CD4-positive, CD25-positive, alpha-beta regulatory T cell (primary cell): ENCODE measurements around the gene FAAP100. TPM values are rescaled to one million over a fixed set of nuclear protein-coding genes. Genes with fewer than 3 reads are reported as not detected.

ENCODE experiments used
- ATAC-seq, 2 donors: fragments of 150-1000 bp; cut with Tn5 transposase; one replicate each; pipeline ENCODE4 v1.10.0; 2021; ENCODE audit warnings: low read depth in 2 of 2, moderate number of reproducible peaks in 2 of 2, moderate library complexity in 1 of 2
- DNase-seq, 3 donors: peaks; one replicate each; pipeline versions ENCODE4 v3.0.0 to v3.0.0-alpha.2; 2012 to 2022; ENCODE audit warnings: mixed read lengths in 1 of 3
- H3K27ac ChIP-seq: one replicate; pipeline ENCODE4 v1.7.0; 2013; ENCODE audit warnings: mild to moderate bottlenecking, low read length; ENCODE audit not compliant: insufficient read depth, poor library complexity, severe bottlenecking
- H3K27me3 ChIP-seq: one replicate; pipeline ENCODE4 v1.7.0; 2013; ENCODE audit warnings: low read length; ENCODE audit not compliant: control insufficient read depth, insufficient read depth
- H3K36me3 ChIP-seq: one replicate; pipeline ENCODE4 v1.7.0; 2013; ENCODE audit warnings: mild to moderate bottlenecking, low read length, moderate library complexity; ENCODE audit not compliant: control insufficient read depth, insufficient read depth
- H3K4me1 ChIP-seq: 2 replicates; pipeline ENCODE4 v1.7.0; 2013; ENCODE audit warnings: mild to moderate bottlenecking, low read length; ENCODE audit not compliant: insufficient read depth, control insufficient read depth, poor library complexity, severe bottlenecking
- H3K4me3 ChIP-seq: one replicate; pipeline ENCODE4 v1.7.0; 2013; ENCODE audit warnings: low read depth, mild to moderate bottlenecking, low read length, moderate library complexity
- H3K9me3 ChIP-seq, 2 experiments: 1 replicate in 1 of 2; 2 replicates in 1 of 2; pipeline ENCODE4 v1.7.0; 2013; ENCODE audit warnings: low read length in 2 of 2, mild to moderate bottlenecking in 1 of 2, moderate library complexity in 1 of 2; ENCODE audit not compliant: control insufficient read depth in 2 of 2
- H3K27ac Mint-ChIP-seq, 3 donors: one replicate each; pipeline ENCODE4 v1.8.0; 2020 to 2022; ENCODE audit warnings: mild to moderate bottlenecking in 3 of 3, mixed read lengths in 3 of 3, moderate library complexity in 2 of 3
- H3K27me3 Mint-ChIP-seq: one replicate; pipeline ENCODE4 v1.8.0; 2022; ENCODE audit warnings: mild to moderate bottlenecking, mixed read lengths
- H3K36me3 Mint-ChIP-seq: one replicate; pipeline ENCODE4 v1.8.0; 2020; ENCODE audit warnings: mixed read lengths
- H3K4me1 Mint-ChIP-seq, 4 donors: one replicate each; pipeline ENCODE4 v1.8.0; 2020 to 2022; ENCODE audit warnings: mixed read lengths in 4 of 4, mild to moderate bottlenecking in 1 of 4
- H3K4me3 Mint-ChIP-seq, 4 donors: one replicate each; pipeline ENCODE4 v1.8.0; 2020 to 2022; ENCODE audit warnings: mild to moderate bottlenecking in 4 of 4, mixed read lengths in 4 of 4, moderate library complexity in 3 of 4
- H3K9me3 Mint-ChIP-seq, 7 donors: one replicate each; pipeline ENCODE4 v1.8.0; 2020 to 2022; ENCODE audit warnings: mixed read lengths in 7 of 7, mild to moderate bottlenecking in 3 of 7, moderate library complexity in 2 of 7
- polyA plus RNA-seq, 4 donors: library from polyadenylated mRNA; unstranded; fragments of 300-500 nt; fragmentation: Illumina TruSeq; gene quantifications; one replicate each; pipeline ENCODE4 v1.2.3, GENCODE V29; 2021
- total RNA-seq: library from RNA; stranded (reverse); gene quantifications from one replicate; pipeline ENCODE4 v1.2.3, GENCODE V29; 2022

The FAAP100 gene
- total and polyA plus RNA-seq, 5 donors from 2014 or later = 8.2 to 28.1 (median 11.5) TPM

GRCh38 chr17:81539571-81539900 lies 12.6 kb downstream of the FAAP100 start:
- ATAC-seq (no peak), DNase-seq (no peak)

GRCh38 chr17:81538651-81539570 lies 13.2 kb downstream of the FAAP100 start:
- Mint-ChIP-seq H3K27me3 (peaks cover 16% of the 10 kb centered on the region), H3K4me1 (no peaks in the 10 kb centered on the region), H3K27ac (no peak overlapping the region), H3K36me3 (peaks cover 9% of the 10 kb centered on the region), H3K9me3 (no peaks in the 10 kb centered on the region), H3K4me3 (no peak overlapping the region)
- ATAC-seq (no peak), DNase-seq (no peak)
- Histone ChIP-seq H3K27me3 (peaks cover 3% of the 10 kb centered on the region), H3K4me3 (no peak overlapping the region), H3K27ac (no peak overlapping the region), H3K9me3 (no peaks in the 10 kb centered on the region), H3K36me3 (peaks cover 10% of the 10 kb centered on the region), H3K4me1 (peaks cover 11% of the 10 kb centered on the region)

More at GRCh38 chr17:81539571-81539900, 12.6 kb downstream of the FAAP100 start:
- H3K27ac ChIP-seq = no peak overlapping the region
- Mint-ChIP-seq H3K4me3 (no peak overlapping the region), H3K27me3 (peaks cover 13% of the 10 kb centered on the region), H3K36me3 (peaks cover 9% of the 10 kb centered on the region), H3K27ac (no peak overlapping the region), H3K9me3 (no peaks in the 10 kb centered on the region), H3K4me1 (no peaks in the 10 kb centered on the region)
- H3K4me3 ChIP-seq = no peak overlapping the region
- peaks cover 10% of the 10 kb centered on the region for H3K36me3 ChIP-seq
- peaks cover 1% of the 10 kb centered on the region for H3K27me3 ChIP-seq
- H3K4me1 ChIP-seq = peaks cover 11% of the 10 kb centered on the region
- H3K9me3 ChIP-seq = no peaks in the 10 kb centered on the region

- H3K36me3 ChIP-seq = peaks cover 4% of the 10 kb centered on the region
- Mint-ChIP-seq H3K27me3 (peaks cover 16% of the 10 kb centered on the region), H3K36me3 (peaks cover 9% of the 10 kb centered on the region), H3K4me3 (peak overlapping the region in 1 of 4 donors; percentile 27), H3K4me1 (no peaks in the 10 kb centered on the region), H3K27ac (peak overlapping the region in 1 of 3 donors; percentile 67), H3K9me3 (no peaks in the 10 kb centered on the region)
- no peaks in the 10 kb centered on the region for H3K9me3 ChIP-seq
- peaks cover 3% of the 10 kb centered on the region for H3K27me3 ChIP-seq
- ATAC-seq (no peak), DNase-seq (no peak)
- no peak overlapping the region for H3K4me3 ChIP-seq
- peaks cover 11% of the 10 kb centered on the region for H3K4me1 ChIP-seq
- no peak overlapping the region for H3K27ac ChIP-seq
These were observed 14.1 kb downstream of the FAAP100 start for GRCh38 chr17:81537856-81538555.

GRCh38 chr17:81537343-81537855 lies 14.8 kb downstream of the FAAP100 start:
- Mint-ChIP-seq H3K27me3 (peaks cover 16% of the 10 kb centered on the region), H3K9me3 (no peaks in the 10 kb centered on the region), H3K36me3 (peaks cover 9% of the 10 kb centered on the region), H3K27ac (no peak overlapping the region), H3K4me1 (no peaks in the 10 kb centered on the region), H3K4me3 (no peak overlapping the region)
- Histone ChIP-seq H3K9me3 (no peaks in the 10 kb centered on the region), H3K4me1 (peaks cover 11% of the 10 kb centered on the region), H3K4me3 (no peak overlapping the region), H3K27me3 (peaks cover 3% of the 10 kb centered on the region), H3K36me3 (peaks cover 4% of the 10 kb centered on the region), H3K27ac (no peak overlapping the region)
- peak in 1 of 3 donors; percentile 40 for DNase-seq
- ATAC-seq = peak; percentile 45 to 51

- peaks cover 16% of the 10 kb centered on the region for H3K27me3 Mint-ChIP-seq
- Histone ChIP-seq H3K36me3 (peaks cover 4% of the 10 kb centered on the region), H3K9me3 (no peaks in the 10 kb centered on the region), H3K4me3 (no peak overlapping the region), H3K27me3 (peaks cover 3% of the 10 kb centered on the region), H3K4me1 (peaks cover 11% of the 10 kb centered on the region), H3K27ac (no peak overlapping the region)
- H3K27ac Mint-ChIP-seq = no peak overlapping the region
- H3K4me1 Mint-ChIP-seq = no peaks in the 10 kb centered on the region
- peaks cover 8% of the 10 kb centered on the region for H3K36me3 Mint-ChIP-seq
- no peak overlapping the region for H3K4me3 Mint-ChIP-seq
- H3K9me3 Mint-ChIP-seq = no peaks in the 10 kb centered on the region
- ATAC-seq = no peak
- DNase-seq = no peak
These were observed 15.6 kb downstream of the FAAP100 start for GRCh38 chr17:81536299-81537290.

GRCh38 chr17:81535480-81536298 lies 16.5 kb downstream of the FAAP100 start:
- no peak for DNase-seq
- Mint-ChIP-seq H3K4me1 (no peaks in the 10 kb centered on the region), H3K9me3 (no peaks in the 10 kb centered on the region), H3K4me3 (no peak overlapping the region), H3K36me3 (peaks cover 5% of the 10 kb centered on the region), H3K27ac (peak overlapping the region in 1 of 3 donors; percentile 14), H3K27me3 (peaks cover 16% of the 10 kb centered on the region)
- Histone ChIP-seq H3K27ac (no peak overlapping the region), H3K4me1 (peaks cover 11% of the 10 kb centered on the region), H3K9me3 (no peaks in the 10 kb centered on the region), H3K27me3 (peaks cover 3% of the 10 kb centered on the region), H3K36me3 (peaks cover 4% of the 10 kb centered on the region), H3K4me3 (no peak overlapping the region)
- no peak for ATAC-seq
